ENCODE results near the gene AQP7.
"Not testable (repeated sequence)": the region's sequence is repeated elsewhere in the genome, so short reads cannot be mapped to it uniquely, and the experiment has no call there.

The AQP7 gene

GRCh38 chr9:33374634-33375237, 27.6 kb downstream of the AQP7 start:
- peak; percentile 76 for DNase-seq (ENCODE audit: low spot score)

DNA sequence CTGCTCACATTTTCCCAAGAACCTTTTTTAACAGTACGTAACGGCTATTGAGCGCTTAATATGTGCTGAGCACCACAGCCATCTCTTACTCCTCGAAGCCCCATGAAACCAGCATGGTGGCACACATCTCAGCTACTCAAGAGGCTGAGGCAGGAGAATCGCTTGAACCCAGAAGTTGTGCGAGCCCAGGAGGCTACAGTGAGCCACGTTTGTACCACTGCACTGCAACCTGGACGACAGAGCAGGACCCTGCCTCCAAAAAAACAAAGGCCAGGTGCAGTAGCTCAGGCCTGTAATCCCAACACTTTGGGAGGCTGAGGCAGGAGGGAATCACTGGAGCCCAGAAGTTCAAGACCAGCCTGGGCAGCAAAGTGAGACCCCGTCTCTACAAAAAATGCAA, 28.2 kb downstream of the AQP7 start:
- DNase-seq (ENCODE audit: low spot score) = no peak

GRCh38 chr9:33372900-33373299, 29.5 kb downstream of the AQP7 start:
- DNase-seq (ENCODE audit: low spot score) = no peak

GRCh38 chr9:33366979-33367480, 35.3 kb downstream of the AQP7 start:
- DNase-seq (ENCODE audit: low spot score) = no peak

- DNase-seq (ENCODE audit: low spot score) = not testable (repeated sequence)
Observed at GRCh38 chr9:33364814-33365213, 37.6 kb downstream of the AQP7 start.

- DNase-seq (ENCODE audit: low spot score) = no peak
Observed at GRCh38 chr9:33364127-33364526, 38.2 kb downstream of the AQP7 start.

DNA sequence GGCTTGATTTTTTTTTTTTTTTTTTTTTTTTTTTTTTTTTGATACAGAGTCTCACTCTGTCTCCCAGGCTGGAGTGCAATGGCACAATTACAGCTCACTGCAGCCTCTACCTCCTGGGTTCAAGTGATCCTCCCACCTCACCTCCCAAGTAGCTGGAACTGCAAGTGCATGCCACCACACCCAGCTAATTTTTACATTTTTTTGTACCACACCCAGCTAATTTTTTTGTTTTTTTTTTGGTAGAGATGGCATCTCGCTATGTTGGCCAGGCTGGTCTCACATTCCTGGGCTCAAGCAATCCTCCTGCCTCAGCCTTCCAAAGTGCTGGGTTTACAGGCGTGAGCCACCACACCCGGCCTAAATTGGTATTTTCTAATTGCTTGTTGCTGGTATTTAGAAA, 43.7 kb downstream of the AQP7 start:
- not testable (repeated sequence) for DNase-seq (ENCODE audit: low spot score)

DNA sequence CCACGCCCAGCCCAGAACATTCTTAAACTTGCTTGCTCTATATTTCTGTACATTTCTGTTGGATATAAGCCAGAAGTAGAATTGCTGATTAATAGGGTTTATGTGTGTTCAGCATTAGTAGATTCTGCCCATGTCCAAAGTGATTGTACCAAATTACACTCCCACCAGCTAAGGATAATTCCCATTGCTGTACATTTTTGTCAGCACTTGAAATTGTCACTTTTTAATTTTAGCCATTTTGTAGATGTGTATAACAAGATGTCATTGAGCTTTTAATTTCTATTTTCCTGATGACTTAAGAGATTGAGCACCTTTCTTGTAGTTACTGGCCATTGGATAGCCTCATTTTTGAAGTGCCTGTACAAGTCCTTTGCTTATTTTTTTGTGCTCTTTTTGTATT, 46.4 kb downstream of the AQP7 start:
- DNase-seq (ENCODE audit: low spot score) = no peak

- no peak for DNase-seq (ENCODE audit: low spot score)
Observed at GRCh38 chr9:33354651-33355211, 47.6 kb downstream of the AQP7 start.

DNA sequence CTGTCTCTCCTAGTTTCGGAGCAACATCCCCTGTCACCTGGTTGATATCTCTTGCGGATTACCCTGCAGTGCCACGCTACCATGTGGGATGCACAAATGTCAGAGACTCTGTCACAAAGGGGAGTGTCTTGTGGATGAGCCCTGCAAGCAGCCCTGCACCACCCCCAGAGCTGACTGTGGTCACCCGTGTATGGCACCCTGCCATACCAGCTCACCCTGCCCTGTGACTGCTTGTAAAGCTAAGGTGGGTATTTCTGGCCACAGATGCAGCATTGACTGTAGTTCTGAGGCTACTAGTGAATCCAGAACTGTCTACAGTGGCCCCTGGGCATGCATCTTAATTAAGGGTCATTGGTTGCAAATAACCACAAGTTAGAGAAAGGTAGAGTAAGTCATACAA, 50.8 kb downstream of the AQP7 start:
- no peak for DNase-seq (ENCODE audit: low spot score)

DNA sequence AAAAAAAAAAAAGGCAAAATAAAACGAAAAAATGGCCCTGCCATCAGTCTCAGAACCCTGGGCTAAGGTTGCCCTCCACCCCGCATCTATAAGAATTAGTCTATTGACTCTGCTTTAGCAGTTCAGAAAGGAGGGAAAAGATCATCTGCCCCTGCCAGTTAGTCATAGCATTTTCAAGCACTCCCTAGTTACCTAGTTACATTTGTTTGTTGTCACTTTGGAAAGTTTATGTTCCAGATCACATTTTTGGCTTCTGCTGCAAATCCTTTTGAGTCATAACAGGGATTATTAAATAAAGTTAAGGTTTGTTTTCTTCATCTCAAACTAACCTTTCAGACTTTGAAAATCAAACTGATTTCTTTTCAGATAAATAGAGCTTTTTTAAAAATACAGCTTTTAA, 52.1 kb downstream of the AQP7 start:
- no peak for DNase-seq (ENCODE audit: low spot score)

GRCh38 chr9:33349743-33350142, 52.6 kb downstream of the AQP7 start:
- DNase-seq (ENCODE audit: low spot score) = no peak

GRCh38 chr9:33348998-33349397, 53.4 kb downstream of the AQP7 start:
- no peak for DNase-seq (ENCODE audit: low spot score)

DNA sequence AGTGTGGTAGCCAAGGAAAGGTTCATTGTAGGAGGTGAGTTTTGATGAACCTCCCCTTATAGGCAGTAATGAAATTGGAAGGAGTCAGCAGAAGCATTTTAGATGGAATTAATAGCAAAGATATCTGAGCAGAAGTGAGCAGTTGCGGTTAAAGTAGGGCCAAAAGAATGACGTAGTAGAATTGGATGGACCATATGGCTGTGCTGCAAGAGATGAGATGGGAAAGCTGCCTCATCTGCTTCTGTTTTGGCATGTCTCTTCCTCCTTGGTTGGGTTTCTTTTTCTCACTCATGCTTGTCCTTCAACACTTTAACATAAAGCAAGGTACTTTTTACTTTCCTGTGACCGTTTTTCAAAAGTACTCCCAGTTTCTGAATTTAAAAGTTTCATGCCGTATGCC, 55.8 kb downstream of the AQP7 start:
- DNase-seq (ENCODE audit: low spot score) = no peak

DNA sequence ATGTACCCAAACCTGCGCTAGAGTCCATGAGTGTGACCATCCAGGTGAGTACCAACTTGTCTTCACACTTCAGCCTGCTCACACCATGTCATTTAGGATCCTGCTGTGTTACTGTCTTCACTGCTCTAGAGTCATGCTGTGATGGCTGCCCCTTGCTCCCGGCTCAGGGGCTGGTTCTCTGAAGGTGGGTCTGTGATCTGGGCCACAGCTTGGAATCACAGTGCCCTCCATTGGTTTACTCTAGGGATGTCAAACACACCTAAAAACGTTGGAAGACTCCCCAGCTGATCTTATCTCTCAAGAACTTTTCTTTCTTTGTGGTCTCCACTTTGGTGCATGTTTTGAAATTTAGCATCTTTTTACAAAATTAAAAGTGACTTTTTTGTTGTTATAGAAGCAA, 58.2 kb downstream of the AQP7 start:
- DNase-seq (ENCODE audit: low spot score) = no peak

DNA sequence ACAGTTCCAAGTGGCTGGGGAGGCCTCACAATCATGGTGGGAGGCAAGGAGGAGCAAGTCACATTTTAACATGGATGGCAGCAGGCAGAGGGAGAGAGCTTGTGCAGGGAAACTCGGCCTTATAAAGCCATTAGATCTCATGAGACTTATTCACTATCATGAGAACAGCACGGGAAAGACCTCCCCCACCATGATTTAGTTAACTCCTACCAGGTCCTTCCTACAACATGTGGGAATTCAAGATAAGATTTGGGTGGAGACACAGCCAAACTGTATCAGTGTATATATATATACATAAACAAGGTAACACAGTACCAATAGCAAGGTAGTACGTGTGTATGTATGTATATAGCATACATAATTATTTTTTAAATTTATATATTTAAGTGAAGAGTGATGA, 61.2 kb downstream of the AQP7 start:
- DNase-seq (ENCODE audit: low spot score) = no peak

GRCh38 chr9:33340186-33340585, 62.2 kb downstream of the AQP7 start:
- DNase-seq (ENCODE audit: low spot score) = no peak
